ENCODE measurements around the gene CPLX1.
A peak's percentile ranks its signal among the peaks of the same experiment; 100 is the strongest.
"Not testable (repeated sequence)": the region's sequence is repeated elsewhere in the genome, so short reads cannot be mapped to it uniquely, and the experiment has no call there.

CPLX1 gene

DNA sequence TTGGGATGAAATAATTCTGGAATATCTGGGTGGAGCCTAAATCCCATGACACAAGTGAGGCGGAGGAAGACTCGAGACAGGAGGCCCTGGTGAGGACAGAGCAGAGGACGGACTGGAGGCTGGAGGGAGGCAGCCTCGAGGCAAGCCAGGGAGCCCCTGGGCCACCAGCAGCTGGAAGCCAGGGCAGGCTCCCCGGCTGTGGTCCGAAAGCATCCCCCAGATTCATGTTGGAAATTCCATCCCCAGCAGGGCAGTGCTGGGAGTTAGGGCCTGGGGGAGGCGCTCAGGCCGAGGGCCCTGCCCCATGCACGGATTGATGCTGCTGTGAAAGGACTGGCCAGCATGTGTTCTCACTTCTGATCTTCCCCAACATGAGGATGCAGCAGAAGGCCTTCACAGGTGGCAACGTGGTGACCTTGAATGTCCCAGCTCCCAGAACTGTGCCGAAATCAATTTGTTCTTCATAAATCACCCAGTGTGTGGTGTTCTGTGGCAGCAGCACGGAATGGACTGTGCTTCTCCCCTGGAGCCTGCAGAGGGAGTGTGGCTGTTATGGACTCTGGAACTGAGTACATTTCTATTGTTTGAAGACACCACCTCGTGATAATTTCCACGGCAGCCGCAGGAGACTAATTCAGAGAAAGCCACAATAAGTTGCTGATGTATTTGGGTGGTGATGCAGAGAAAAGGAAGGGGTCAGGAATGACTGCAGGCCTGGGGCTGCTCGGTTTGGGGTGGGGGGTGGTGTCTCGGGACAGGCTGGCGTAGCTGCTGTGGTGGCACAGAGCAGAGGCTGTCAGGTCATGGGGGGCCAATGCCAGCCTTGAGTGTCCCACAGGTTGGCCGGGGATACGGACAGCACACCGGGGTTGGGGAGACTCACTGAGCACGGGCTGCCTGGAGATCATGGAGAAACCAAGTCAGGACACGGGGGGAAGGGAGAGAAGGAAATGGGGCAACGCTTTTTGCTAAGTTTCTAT, 63.4 kb downstream of the CPLX1 start:
- DNase-seq (ENCODE audit: extremely low read depth in 1 of 2, low read depth in 1 of 2) = no peak

- DNase-seq (ENCODE audit: extremely low read depth in 1 of 2, low read depth in 1 of 2) = no peak
Observed at GRCh38 chr4:761739-762138, 64.2 kb downstream of the CPLX1 start.

GRCh38 chr4:761086-761485, 64.8 kb downstream of the CPLX1 start:
- DNase-seq (ENCODE audit: extremely low read depth in 1 of 2, low read depth in 1 of 2) = no peak

DNA sequence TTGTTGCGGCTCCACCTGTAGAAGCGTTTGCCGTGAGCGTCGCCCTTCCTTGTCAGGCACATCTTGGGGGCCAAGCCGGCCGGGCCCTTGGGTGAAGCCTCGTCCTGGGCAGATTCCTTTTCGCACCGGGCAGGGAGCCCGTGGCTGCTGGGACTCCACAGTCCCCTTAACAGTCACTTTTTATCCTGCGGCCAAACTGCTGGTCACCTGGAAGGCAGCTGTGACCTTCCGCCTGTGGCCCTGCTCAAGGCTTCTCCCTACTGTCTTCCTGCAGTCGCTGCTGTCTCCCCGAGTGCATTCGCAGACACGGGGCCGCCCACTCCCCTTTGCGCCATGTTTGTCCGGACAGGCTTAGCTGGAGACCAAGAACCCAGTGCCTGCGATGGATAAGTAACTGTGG, 65.3 kb downstream of the CPLX1 start:
- DNase-seq (ENCODE audit: extremely low read depth in 1 of 2, low read depth in 1 of 2) = no peak

- DNase-seq (ENCODE audit: extremely low read depth in 1 of 2, low read depth in 1 of 2) = not testable (repeated sequence)
Observed at GRCh38 chr4:759810-760209, 66.1 kb downstream of the CPLX1 start.

GRCh38 chr4:757111-757510, 68.8 kb downstream of the CPLX1 start:
- DNase-seq (ENCODE audit: extremely low read depth in 1 of 2, low read depth in 1 of 2) = no peak

DNA sequence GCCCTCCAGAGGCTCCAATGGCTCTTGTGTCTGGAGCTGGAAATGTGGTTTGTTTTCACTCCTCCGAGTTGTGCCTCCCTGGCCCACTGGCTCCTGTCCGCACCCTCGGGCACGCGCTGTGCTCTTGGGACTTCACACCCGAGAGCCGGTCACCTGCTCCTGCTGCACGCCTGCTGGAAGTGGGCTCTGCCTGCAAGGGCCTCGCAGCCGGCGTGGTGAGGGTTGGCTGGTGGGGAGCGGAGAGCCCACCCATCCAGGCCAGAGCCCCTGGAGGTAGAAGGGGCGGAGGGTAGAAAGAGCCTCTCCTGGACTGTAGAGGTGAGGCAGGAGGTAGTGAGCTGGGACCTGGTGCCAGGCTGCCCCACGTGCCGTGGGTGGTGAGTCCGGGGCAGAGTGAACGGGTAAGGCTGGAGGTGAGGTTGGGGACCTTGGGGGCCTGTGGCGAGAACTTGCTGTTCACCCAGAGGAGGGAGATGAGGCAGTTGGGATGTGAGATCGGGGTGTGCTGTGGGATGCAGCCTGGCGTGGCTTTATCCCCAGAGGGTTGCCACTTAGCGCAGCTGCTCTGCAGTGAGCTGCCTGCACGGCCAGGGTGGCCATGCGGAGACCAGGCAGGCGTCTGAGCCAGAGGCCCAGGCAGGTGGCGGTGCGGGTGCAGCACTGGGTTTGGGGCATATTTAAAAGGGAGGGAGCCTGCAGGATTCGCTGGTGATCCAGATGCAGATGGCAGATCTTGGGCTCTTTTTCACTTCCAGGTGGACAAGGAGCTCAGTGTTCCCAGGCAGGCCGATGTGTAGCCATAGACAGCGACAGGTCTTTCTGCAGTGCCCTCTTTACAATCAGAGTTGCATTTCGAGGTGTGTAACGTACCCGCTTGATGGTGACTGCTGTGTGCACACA, 71.5 kb downstream of the CPLX1 start:
- DNase-seq (ENCODE audit: extremely low read depth in 1 of 2, low read depth in 1 of 2) = no peak

DNA sequence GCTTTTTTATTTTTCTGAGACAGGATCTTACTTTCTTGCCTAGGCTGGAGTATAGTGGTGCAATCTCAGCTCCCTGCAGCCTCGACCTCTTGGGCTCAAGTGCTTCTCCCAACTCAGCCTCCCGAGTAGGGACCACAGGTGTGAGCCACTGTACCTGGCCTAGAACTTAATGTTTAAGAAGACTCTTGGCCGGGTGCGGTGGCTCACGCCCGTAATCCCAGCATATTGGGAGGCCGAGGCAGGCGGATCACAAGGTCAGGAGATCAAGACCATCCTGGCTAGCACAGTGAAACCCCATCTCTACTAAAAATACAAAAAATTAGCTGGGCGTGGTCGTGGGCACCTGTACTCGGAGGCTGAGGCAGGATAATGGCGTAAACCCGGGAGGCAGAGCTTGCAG, 72.7 kb downstream of the CPLX1 start:
- DNase-seq (ENCODE audit: extremely low read depth in 1 of 2, low read depth in 1 of 2) = not testable (repeated sequence)

GRCh38 chr4:752196-752861, 73.6 kb downstream of the CPLX1 start:
- DNase-seq (ENCODE audit: extremely low read depth in 1 of 2, low read depth in 1 of 2) = no peak

GRCh38 chr4:751676-752075, 74.3 kb downstream of the CPLX1 start:
- DNase-seq (ENCODE audit: extremely low read depth in 1 of 2, low read depth in 1 of 2) = no peak

- no peak for DNase-seq (ENCODE audit: extremely low read depth in 1 of 2, low read depth in 1 of 2)
Observed at GRCh38 chr4:749698-750666, 75.9 kb downstream of the CPLX1 start.

GRCh38 chr4:748461-748860, 77.5 kb downstream of the CPLX1 start:
- DNase-seq (ENCODE audit: extremely low read depth in 1 of 2, low read depth in 1 of 2) = no peak

DNA sequence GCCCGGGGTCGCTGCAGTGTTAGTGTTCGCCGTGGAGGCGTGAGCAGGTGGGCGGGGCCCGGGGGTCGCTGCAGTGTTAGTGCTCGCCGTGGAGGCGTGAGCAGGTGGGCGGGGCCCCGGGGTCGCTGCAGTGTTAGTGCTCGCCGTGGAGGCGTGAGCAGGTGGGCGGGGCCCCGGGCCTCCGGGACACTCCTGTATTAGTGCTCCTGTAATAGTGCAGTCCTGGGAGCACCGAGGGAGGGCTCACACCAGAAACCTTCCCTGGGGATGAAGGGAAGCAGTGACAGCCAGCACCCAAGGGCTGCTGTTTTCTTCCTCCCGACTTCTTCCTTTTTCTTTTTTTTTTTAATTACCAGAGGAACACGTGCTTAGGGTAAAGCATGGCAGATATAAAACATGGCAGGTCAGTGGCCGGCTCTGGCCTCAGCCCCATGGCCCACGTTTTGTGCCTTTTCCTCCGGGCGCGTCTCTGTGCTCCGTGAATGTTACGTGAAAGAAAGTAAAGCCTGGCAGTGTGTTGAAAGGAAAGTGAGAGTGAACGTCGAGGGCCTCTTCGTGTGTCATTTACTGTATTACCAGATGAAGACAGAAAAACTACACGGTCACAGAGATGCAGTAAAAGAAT, 78.3 kb downstream of the CPLX1 start:
- DNase-seq (ENCODE audit: extremely low read depth in 1 of 2, low read depth in 1 of 2) = no peak

DNA sequence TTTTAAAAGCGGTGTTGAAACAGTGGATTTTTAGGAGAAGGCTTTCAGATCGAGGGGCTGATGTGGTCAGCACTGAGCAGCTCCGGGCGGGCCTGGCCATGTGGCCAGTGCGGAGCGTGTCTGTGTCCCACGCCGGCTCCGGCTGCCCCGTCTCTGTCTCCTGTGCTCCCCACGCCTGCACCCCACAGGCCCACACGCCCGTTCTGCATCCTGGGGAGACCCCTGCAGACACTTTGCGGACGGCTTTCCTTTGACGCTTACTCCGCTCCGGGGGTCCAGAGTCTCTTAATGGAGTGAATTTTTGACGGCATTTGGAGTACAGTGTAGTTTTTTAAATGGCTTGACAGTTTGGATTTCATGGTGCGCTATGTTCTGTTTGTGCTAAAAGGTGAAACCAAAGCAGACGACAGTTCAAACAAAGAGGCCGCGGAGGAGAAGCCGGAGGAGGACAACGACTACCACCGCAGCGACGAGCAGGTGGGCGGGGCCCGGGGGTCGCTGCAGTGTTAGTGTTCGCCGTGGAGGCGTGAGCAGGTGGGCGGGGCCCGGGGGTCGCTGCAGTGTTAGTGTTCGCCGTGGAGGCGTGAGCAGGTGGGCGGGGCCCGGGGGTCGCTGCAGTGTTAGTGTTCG, 81.6 kb downstream of the CPLX1 start:
- DNase-seq (ENCODE audit: extremely low read depth in 1 of 2, low read depth in 1 of 2) = no peak

DNA sequence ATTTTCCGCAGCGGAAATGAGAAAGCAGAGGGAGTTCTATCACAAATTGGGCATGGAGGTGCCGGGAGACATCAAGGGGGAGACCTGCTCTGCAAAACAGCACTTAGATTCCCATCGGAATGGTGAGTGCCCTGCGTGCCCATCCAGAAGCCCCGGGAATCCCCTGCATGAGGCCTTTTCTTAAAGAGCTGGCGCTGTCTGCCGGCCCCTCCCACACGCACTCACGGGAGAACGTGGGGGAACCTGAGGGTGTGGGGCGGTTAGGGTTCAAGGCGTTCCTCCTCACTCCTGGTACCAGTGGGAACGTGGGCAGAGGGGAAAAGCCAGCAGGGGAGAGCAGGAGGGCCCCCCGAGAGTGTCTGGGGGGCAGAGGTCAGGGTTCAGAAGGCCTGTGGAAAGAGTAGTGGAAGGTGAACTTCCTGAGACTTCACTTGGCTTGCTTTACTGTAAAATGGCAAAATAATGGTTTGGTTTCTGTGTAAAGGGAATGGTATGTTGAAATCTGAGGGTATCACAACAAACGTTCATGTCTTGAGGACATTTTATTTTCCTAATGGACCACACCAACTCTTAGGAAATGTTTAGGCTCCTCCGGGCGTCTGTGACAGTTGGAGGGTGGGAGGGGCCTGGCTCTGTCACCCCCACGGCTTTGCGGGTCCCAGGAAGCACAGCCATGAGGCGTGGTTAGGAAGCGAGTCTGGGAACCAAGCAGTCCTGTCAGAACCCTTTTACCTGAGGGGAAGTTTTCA, 82.3 kb downstream of the CPLX1 start:
- DNase-seq (ENCODE audit: extremely low read depth in 1 of 2, low read depth in 1 of 2) = no peak

GRCh38 chr4:742742-743311, 83.1 kb downstream of the CPLX1 start:
- peak; percentile 49 to 56 for DNase-seq (ENCODE audit: extremely low read depth in 1 of 2, low read depth in 1 of 2)

DNA sequence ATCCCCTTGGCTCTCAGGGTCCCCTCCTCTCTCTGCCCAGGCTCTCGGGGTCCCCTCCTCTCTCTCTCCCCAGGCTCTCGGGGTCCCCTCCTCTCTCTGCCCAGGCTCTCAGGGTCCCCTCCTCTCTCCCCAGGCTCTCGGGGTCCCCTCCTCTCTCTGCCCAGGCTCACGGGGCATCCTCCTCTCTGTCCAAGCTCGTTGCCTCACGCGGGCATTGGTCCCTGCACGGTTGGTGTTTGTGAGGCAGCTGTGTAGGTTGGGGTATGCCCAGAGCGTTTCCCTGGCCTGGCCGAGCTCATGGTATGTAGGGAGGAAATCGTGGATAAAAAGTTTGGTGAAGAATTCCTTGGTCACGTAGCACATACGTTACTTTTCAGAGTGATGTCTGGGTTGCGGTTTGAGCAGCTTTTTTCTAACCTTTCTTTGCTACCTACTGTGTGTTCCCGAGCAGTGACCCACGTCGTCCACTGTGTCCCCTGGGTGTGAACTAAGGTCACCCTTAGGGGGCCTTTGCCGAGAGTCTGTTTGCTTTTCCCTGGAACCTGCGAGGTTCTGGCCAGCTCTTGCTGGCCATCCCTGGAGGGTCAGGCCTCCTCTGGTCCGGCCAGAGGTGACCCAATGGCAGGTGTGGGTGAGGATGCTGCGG, 83.7 kb downstream of the CPLX1 start:
- DNase-seq (ENCODE audit: extremely low read depth in 1 of 2, low read depth in 1 of 2) = no peak
